HEK293 (cell line): ENCODE measurements around the gene SAMD14.

Source experiments
- BCL6B ChIP-seq: fragments of 450-650 bp; formaldehyde crosslinking; IDR thresholded peaks from 2 replicates; pipeline ENCODE4 v1.5.1; 2017; ENCODE audit warnings: missing biosample characterization, missing genetic modification characterization
- GLI4 ChIP-seq: fragments of 450-650 bp; formaldehyde crosslinking; IDR thresholded peaks from 2 replicates; pipeline ENCODE4 v1.5.1; 2016; ENCODE audit warnings: missing biosample characterization, missing genetic modification characterization
- GLIS1 ChIP-seq: fragments of 450-650 bp; formaldehyde crosslinking; IDR thresholded peaks from 2 replicates; pipeline ENCODE4 v1.5.1; 2016; ENCODE audit warnings: missing biosample characterization, missing genetic modification characterization
- HIC1 ChIP-seq: fragments of 450-650 bp; formaldehyde crosslinking; IDR thresholded peaks from 2 replicates; pipeline ENCODE4 v1.5.1; 2016; ENCODE audit warnings: missing biosample characterization, missing genetic modification characterization
- HOXD13 ChIP-seq: sonication (generic); formaldehyde crosslinking; IDR thresholded peaks from 2 replicates; pipeline ENCODE4 v1.8.0; 2022; ENCODE audit warnings: missing genetic modification reagents, borderline replicate concordance
- KLF10 ChIP-seq: fragments of 450-650 bp; IDR thresholded peaks from 2 replicates; pipeline ENCODE4 v1.5.1; 2018; ENCODE audit warnings: missing biosample characterization, mild to moderate bottlenecking, missing genetic modification characterization
- KLF7 ChIP-seq: fragments of 450-650 bp; formaldehyde crosslinking; IDR thresholded peaks from 2 replicates; pipeline ENCODE4 v1.5.1; 2016; ENCODE audit warnings: missing biosample characterization, missing genetic modification characterization, borderline replicate concordance
- PRDM6 ChIP-seq: fragments of 450-650 bp; formaldehyde crosslinking; IDR thresholded peaks from 2 replicates; pipeline ENCODE4 v1.5.1; 2017; ENCODE audit warnings: missing biosample characterization, missing genetic modification characterization
- SCRT2 ChIP-seq: fragments of 450-650 bp; formaldehyde crosslinking; IDR thresholded peaks from 2 replicates; pipeline ENCODE4 v1.5.1; 2016; ENCODE audit warnings: missing biosample characterization, missing genetic modification characterization
- ZBTB17 ChIP-seq: fragments of 450-650 bp; formaldehyde crosslinking; IDR thresholded peaks from 2 replicates; pipeline ENCODE4 v1.5.1; 2016; ENCODE audit warnings: missing biosample characterization, missing genetic modification characterization
- ZBTB48 ChIP-seq: fragments of 450-650 bp; formaldehyde crosslinking; IDR thresholded peaks from 2 replicates; pipeline ENCODE4 v1.5.1; 2016; ENCODE audit warnings: missing biosample characterization, missing genetic modification characterization
- ZFHX2 ChIP-seq: fragments of 450-650 bp; formaldehyde crosslinking; conservative IDR thresholded peaks from 2 replicates; pipeline ENCODE4 v1.5.1; 2016; ENCODE audit warnings: missing biosample characterization, missing genetic modification characterization
- ZFP69B ChIP-seq: fragments of 450-650 bp; formaldehyde crosslinking; IDR thresholded peaks from 2 replicates; pipeline ENCODE4 v1.5.1; 2016; ENCODE audit warnings: missing biosample characterization, missing genetic modification characterization
- ZNF169 ChIP-seq: fragments of 450-650 bp; formaldehyde crosslinking; IDR thresholded peaks from 2 replicates; pipeline ENCODE4 v1.5.1; 2016; ENCODE audit warnings: missing biosample characterization, missing genetic modification characterization
- ZNF19 ChIP-seq: fragments of 450-650 bp; formaldehyde crosslinking; IDR thresholded peaks from 2 replicates; pipeline ENCODE4; 2016; ENCODE audit warnings: missing biosample characterization, missing genetic modification characterization, low read depth
- ZNF223 ChIP-seq: fragments of 450-650 bp; formaldehyde crosslinking; IDR thresholded peaks from 2 replicates; pipeline ENCODE4 v1.5.1; 2016; ENCODE audit warnings: missing biosample characterization, missing genetic modification characterization
- ZNF24 ChIP-seq: fragments of 450-650 bp; formaldehyde crosslinking; IDR thresholded peaks from 2 replicates; pipeline ENCODE4 v1.5.1; 2016; ENCODE audit warnings: missing biosample characterization, missing genetic modification characterization
- ZNF324 ChIP-seq: fragments of 450-650 bp; formaldehyde crosslinking; IDR thresholded peaks from 2 replicates; pipeline ENCODE4 v1.5.1; 2016; ENCODE audit warnings: missing biosample characterization, missing genetic modification characterization
- ZNF350 ChIP-seq: fragments of 450-650 bp; formaldehyde crosslinking; IDR thresholded peaks from 2 replicates; pipeline ENCODE4 v1.5.0; 2017; ENCODE audit warnings: missing biosample characterization, mild to moderate bottlenecking, missing genetic modification characterization
- ZNF394 ChIP-seq: fragments of 450-650 bp; formaldehyde crosslinking; IDR thresholded peaks from 2 replicates; pipeline ENCODE4 v1.5.1; 2016; ENCODE audit warnings: missing biosample characterization, missing genetic modification characterization, mild to moderate bottlenecking, moderate library complexity, borderline replicate concordance
- ZNF416 ChIP-seq: fragments of 450-650 bp; formaldehyde crosslinking; IDR thresholded peaks from 2 replicates; pipeline ENCODE4 v1.5.1; 2016; ENCODE audit warnings: missing biosample characterization, missing genetic modification characterization
- ZNF488 ChIP-seq: fragments of 450-650 bp; formaldehyde crosslinking; IDR thresholded peaks from 2 replicates; pipeline ENCODE4 v1.5.1; 2016; ENCODE audit warnings: missing biosample characterization, missing genetic modification characterization
- ZNF571 ChIP-seq: fragments of 450-650 bp; formaldehyde crosslinking; IDR thresholded peaks from 2 replicates; pipeline ENCODE4 v1.5.0; 2017; ENCODE audit warnings: missing biosample characterization, missing genetic modification characterization
- ZNF600 ChIP-seq: fragments of 450-650 bp; formaldehyde crosslinking; IDR thresholded peaks from 2 replicates; pipeline ENCODE4 v1.5.1; 2016; ENCODE audit warnings: missing biosample characterization, missing genetic modification characterization
- ZNF664 ChIP-seq: fragments of 450-650 bp; formaldehyde crosslinking; IDR thresholded peaks from 2 replicates; pipeline ENCODE4 v1.5.1; 2016; ENCODE audit warnings: missing biosample characterization, missing genetic modification characterization
- ZNF707 ChIP-seq: fragments of 450-650 bp; formaldehyde crosslinking; IDR thresholded peaks from 2 replicates; pipeline ENCODE4 v1.5.1; 2016; ENCODE audit warnings: missing biosample characterization, missing genetic modification characterization
- ZNF791 ChIP-seq: fragments of 450-650 bp; formaldehyde crosslinking; IDR thresholded peaks from 2 replicates; pipeline ENCODE4 v1.5.1; 2016; ENCODE audit warnings: missing biosample characterization, missing genetic modification characterization
- ZNF830 ChIP-seq: fragments of 450-650 bp; IDR thresholded peaks from 2 replicates; pipeline ENCODE4 v1.5.0; 2018; ENCODE audit warnings: missing biosample characterization, missing genetic modification characterization, low read depth, mild to moderate bottlenecking, moderate library complexity
- ZSCAN18 ChIP-seq: fragments of 450-650 bp; formaldehyde crosslinking; IDR thresholded peaks from 2 replicates; pipeline ENCODE4 v1.5.1; 2016; ENCODE audit warnings: missing biosample characterization, missing genetic modification characterization
- ZXDB ChIP-seq: fragments of 450-650 bp; formaldehyde crosslinking; IDR thresholded peaks from 2 replicates; pipeline ENCODE4 v1.5.1; 2016; ENCODE audit warnings: missing biosample characterization, missing genetic modification characterization
- TF ChIP-seq, protein P1 (sequence below): fragments of 450-650 bp; formaldehyde crosslinking; IDR thresholded peaks from 2 replicates; pipeline ENCODE4 v1.5.1; 2016; ENCODE audit warnings: missing biosample characterization, missing genetic modification characterization

The SAMD14 gene

GRCh38 chr17:50177983-50178834 lies 48.2 kb upstream of the SAMD14 start (continued):
- TF ChIP-seq ZNF24 (0 out of 2 replicates have a peak, but pooled peaks have one; percentile 75), KLF7 (tag by site-specific recombination) (no peak), ZFP69B (tag by site-specific recombination) (0 out of 2 replicates have a peak, but pooled peaks have one; percentile 20), ZNF830 (no peak), ZXDB (tag by site-specific recombination) (peak; percentile 81), PRDM6 (no peak), ZFHX2 (tag by site-specific recombination) (peak; percentile 99), ZNF169 (no peak), ZNF664 (tag by site-specific recombination) (no peak), ZBTB48 (tag by site-specific recombination) (peak; percentile 85; the same call in 1 of the 2 replicates), ZNF394 (tag by site-specific recombination) (peak; percentile 22; the same call in 1 of the 2 replicates), ZSCAN18 (tag by site-specific recombination) (no peak), ZNF600 (tag by site-specific recombination) (peak; percentile 99), ZNF791 (tag by site-specific recombination) (no peak), ZNF571 (no peak), ZNF416 (no peak), GLI4 (no peak), ZNF324 (tag by site-specific recombination) (0 out of 2 replicates have a peak, but pooled peaks have one; percentile 46), ZBTB17 (peak; percentile 81), ZNF223 (tag by site-specific recombination) (no peak), HOXD13 (CRISPR knock-in tag) (0 out of 2 replicates have a peak, but pooled peaks have one; percentile 28), HIC1 (tag by site-specific recombination) (peak; percentile 94), ZNF707 (tag by site-specific recombination) (no peak), ZNF488 (tag by site-specific recombination) (no peak), SCRT2 (tag by site-specific recombination) (no peak), ZNF19 (tag by site-specific recombination) (no peak), BCL6B (tag by site-specific recombination) (no peak), GLIS1 (tag by site-specific recombination) (peak; percentile 99), ZNF350 (tag by site-specific recombination) (no peak), KLF10 (tag by site-specific recombination) (no peak)
- TF ChIP-seq, protein P1, sequence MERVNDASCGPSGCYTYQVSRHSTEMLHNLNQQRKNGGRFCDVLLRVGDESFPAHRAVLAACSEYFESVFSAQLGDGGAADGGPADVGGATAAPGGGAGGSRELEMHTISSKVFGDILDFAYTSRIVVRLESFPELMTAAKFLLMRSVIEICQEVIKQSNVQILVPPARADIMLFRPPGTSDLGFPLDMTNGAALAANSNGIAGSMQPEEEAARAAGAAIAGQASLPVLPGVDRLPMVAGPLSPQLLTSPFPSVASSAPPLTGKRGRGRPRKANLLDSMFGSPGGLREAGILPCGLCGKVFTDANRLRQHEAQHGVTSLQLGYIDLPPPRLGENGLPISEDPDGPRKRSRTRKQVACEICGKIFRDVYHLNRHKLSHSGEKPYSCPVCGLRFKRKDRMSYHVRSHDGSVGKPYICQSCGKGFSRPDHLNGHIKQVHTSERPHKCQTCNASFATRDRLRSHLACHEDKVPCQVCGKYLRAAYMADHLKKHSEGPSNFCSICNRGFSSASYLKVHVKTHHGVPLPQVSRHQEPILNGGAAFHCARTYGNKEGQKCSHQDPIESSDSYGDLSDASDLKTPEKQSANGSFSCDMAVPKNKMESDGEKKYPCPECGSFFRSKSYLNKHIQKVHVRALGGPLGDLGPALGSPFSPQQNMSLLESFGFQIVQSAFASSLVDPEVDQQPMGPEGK: peak; percentile 87
